CD4-positive, alpha-beta T cell treated with Interferon gamma for 1 hour (primary cell): ENCODE results near the gene MAGI1.
"Not testable (repeated sequence)": the region's sequence is repeated elsewhere in the genome, so short reads cannot be mapped to it uniquely, and the experiment has no call there.

Source experiments
- DNase-seq: peaks from one replicate; pipeline ENCODE4 v3.0.0-alpha.2; 2020

MAGI1 gene

GRCh38 chr3:65733459-65733858, 305.3 kb downstream of the MAGI1 start:
- no peak for DNase-seq

GRCh38 chr3:65732051-65732935, 306.4 kb downstream of the MAGI1 start:
- DNase-seq: no peak

GRCh38 chr3:65730449-65730848, 308.3 kb downstream of the MAGI1 start:
- no peak for DNase-seq

GRCh38 chr3:65729973-65730372, 308.7 kb downstream of the MAGI1 start:
- DNase-seq: no peak

- DNase-seq: no peak
These were observed 309.2 kb downstream of the MAGI1 start for GRCh38 chr3:65729555-65729954.

GRCh38 chr3:65728138-65728537, 310.6 kb downstream of the MAGI1 start:
- no peak for DNase-seq

GRCh38 chr3:65723985-65724384, 314.7 kb downstream of the MAGI1 start:
- DNase-seq: no peak

- no peak for DNase-seq
These were observed 315.7 kb downstream of the MAGI1 start for GRCh38 chr3:65723011-65723410.

- DNase-seq: no peak
These were observed 317.6 kb downstream of the MAGI1 start for GRCh38 chr3:65720989-65721737.

GRCh38 chr3:65719639-65720038, 319.1 kb downstream of the MAGI1 start:
- not testable (repeated sequence) for DNase-seq

GRCh38 chr3:65717676-65718346, 320.9 kb downstream of the MAGI1 start:
- no peak for DNase-seq

GRCh38 chr3:65716071-65716751, 322.5 kb downstream of the MAGI1 start:
- no peak for DNase-seq

GRCh38 chr3:65714134-65714533, 324.6 kb downstream of the MAGI1 start:
- DNase-seq: no peak

GRCh38 chr3:65713016-65713415, 325.7 kb downstream of the MAGI1 start:
- no peak for DNase-seq

- DNase-seq: no peak
These were observed 326.6 kb downstream of the MAGI1 start for GRCh38 chr3:65712140-65712539.

GRCh38 chr3:65706776-65707568, 331.7 kb downstream of the MAGI1 start:
- DNase-seq: no peak

- no peak for DNase-seq
These were observed 332.4 kb downstream of the MAGI1 start for GRCh38 chr3:65706301-65706700.

- no peak for DNase-seq
These were observed 334.9 kb downstream of the MAGI1 start for GRCh38 chr3:65703820-65704219.

GRCh38 chr3:65703026-65703425, 335.7 kb downstream of the MAGI1 start:
- no peak for DNase-seq

- DNase-seq: no peak
These were observed 336.5 kb downstream of the MAGI1 start for GRCh38 chr3:65702202-65702601.

GRCh38 chr3:65701516-65701915, 337.2 kb downstream of the MAGI1 start:
- DNase-seq: no peak

GRCh38 chr3:65689436-65689835, 349.3 kb downstream of the MAGI1 start:
- no peak for DNase-seq
